ENCODE results near the gene LZTR1. TPM values are rescaled to one million over a fixed set of nuclear protein-coding genes. Genes with fewer than 3 reads are reported as not detected.
"Not testable (repeated sequence)": the region's sequence is repeated elsewhere in the genome, so short reads cannot be mapped to it uniquely, and the experiment has no call there.

The LZTR1 gene
- polyA plus RNA-seq (2013, experiment 1 of 2): 32.0 TPM
- polyA plus RNA-seq (2013, experiment 2 of 2): 29.6 TPM

DNA sequence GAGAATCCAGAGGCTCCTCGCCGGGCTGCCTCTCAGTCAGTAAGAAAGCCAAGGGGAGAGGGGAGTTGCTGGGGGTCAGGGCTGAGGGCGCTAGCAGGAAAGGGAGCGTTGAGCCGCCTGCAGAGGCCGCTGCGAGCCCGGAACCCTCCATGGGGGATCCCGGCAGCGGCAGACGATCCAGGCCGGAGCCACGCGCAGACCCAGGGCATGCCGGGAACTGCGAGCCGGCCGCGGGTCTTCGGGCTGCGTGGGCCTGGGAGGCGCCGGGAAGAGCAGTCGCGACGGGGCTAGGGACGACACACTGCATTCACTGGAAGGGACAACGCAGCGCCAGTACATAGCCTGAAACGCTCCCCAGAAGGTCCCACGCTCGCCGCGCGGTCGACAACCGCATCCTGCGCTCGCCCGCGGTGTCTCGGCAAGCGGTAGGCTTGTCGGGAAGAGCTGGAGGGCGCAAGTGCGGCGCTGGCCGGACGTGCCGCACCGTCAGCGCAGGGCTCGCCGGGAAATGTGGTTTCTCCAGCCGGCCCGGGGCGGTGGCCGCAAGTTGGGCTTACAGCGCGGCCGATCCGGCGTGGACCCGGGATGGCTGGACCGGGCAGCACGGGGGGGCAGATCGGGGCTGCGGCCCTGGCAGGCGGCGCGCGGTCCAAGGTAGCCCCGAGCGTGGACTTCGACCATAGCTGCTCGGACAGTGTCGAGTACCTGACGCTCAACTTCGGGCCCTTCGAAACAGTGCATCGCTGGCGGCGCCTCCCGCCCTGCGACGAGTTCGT is at the start of gene LZTR1:
TSS of gene LZTR1 (plus strand) at position 511 of the 776 bp plus-strand sequence. CDS start at position 586, 75 bp downstream.
- H3K9me3 ChIP-seq (ENCODE audit: control insufficient read depth, low read length): peaks cover 9% of the 10 kb centered on the region
- peak within 1 kb of the TSS; percentile 91 to 99 for H3K18ac ChIP-seq (ENCODE audit: low read depth in 1 of 2, low read length in 2 of 2)
- H3K4ac ChIP-seq (ENCODE audit: low read depth in 1 of 2, low read length in 2 of 2): peak within 1 kb of the TSS; percentile 96 to 97
- peak within 1 kb of the TSS; percentile 90 to 94 for H3K4me3 ChIP-seq (ENCODE audit: insufficient read depth in 1 of 2, low read depth in 1 of 2, low read length in 2 of 2)
- H3K14ac ChIP-seq (ENCODE audit: low read length in 2 of 2): peak within 1 kb of the TSS in 1 of 2 experiments; percentile 99
- peak within 1 kb of the TSS; percentile 84 for H2AK5ac ChIP-seq (ENCODE audit: low read length, severe bottlenecking)
- WGBS: 1% methylated on average over 79 of the region's 87 CpGs
- peaks cover 23 to 27% of the 10 kb centered on the region in 2 experiments for H3K36me3 ChIP-seq (ENCODE audit: control insufficient read depth in 1 of 2, insufficient read depth in 2 of 2, low read depth in 1 of 2, low read length in 2 of 2)
- H3K27ac ChIP-seq (ENCODE audit: low read length, poor library complexity, severe bottlenecking): peak within 1 kb of the TSS; percentile 88
- H2BK15ac ChIP-seq (ENCODE audit: low read depth, poor library complexity, severe bottlenecking): peak within 1 kb of the TSS; percentile 60
- H4K91ac ChIP-seq (ENCODE audit: low read length): peak within 1 kb of the TSS; percentile 87
- peaks cover 34% of the 10 kb centered on the region for H3K79me1 ChIP-seq (replicated peaks; ENCODE audit: low read length, poor library complexity, severe bottlenecking)
- H2BK120ac ChIP-seq (ENCODE audit: low read depth, low read length): peak within 1 kb of the TSS; percentile 9
- peak within 1 kb of the TSS in 1 of 2 experiments; percentile 94 for H3K23ac ChIP-seq (ENCODE audit: low read length in 2 of 2)
- DNase-seq: peak; percentile 87
- H3K4me2 ChIP-seq (ENCODE audit: low read length, poor library complexity, severe bottlenecking): peak within 1 kb of the TSS; percentile 89
- peak within 1 kb of the TSS; percentile 92 for H2AFZ ChIP-seq (ENCODE audit: low read depth, low read length)
- peak within 1 kb of the TSS in 1 of 2 experiments; percentile 65 for H2BK12ac ChIP-seq (ENCODE audit: low read length in 2 of 2)
- H4K8ac ChIP-seq (ENCODE audit: low read length): peak within 1 kb of the TSS; percentile 83
- H2BK5ac ChIP-seq (ENCODE audit: low read depth, low read length, poor library complexity, severe bottlenecking): peak within 1 kb of the TSS; percentile 9
- H3K27me3 ChIP-seq (ENCODE audit: control insufficient read depth in 1 of 2, insufficient read depth in 1 of 2, low read length in 2 of 2): peaks cover 0 to 3% of the 10 kb centered on the region in 2 experiments
- H3K9ac ChIP-seq (ENCODE audit: low read length): peak within 1 kb of the TSS; percentile 98
- peaks cover 20% of the 10 kb centered on the region for H3K4me1 ChIP-seq (ENCODE audit: control insufficient read depth, insufficient read depth, low read depth, low read length)

DNA sequence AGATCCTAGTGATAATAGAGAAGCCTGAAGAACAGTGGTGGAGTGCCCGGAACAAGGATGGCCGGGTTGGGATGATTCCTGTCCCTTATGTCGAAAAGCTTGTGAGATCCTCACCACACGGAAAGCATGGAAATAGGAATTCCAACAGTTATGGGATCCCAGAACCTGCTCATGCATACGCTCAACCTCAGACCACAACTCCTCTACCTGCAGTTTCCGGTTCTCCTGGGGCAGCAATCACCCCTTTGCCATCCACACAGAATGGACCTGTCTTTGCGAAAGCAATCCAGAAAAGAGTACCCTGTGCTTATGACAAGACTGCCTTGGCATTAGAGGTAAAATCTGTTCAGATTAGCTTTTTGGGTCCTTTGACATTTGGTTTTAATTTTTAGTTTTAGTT is 48.2 kb upstream of the LZTR1 start:
- Histone ChIP-seq H2AK5ac (ENCODE audit: low read length, severe bottlenecking) (no peak overlapping the region), H3K9me3 (ENCODE audit: control insufficient read depth, low read length) (no peaks in the 10 kb centered on the region), H3K23ac (ENCODE audit: low read length in 2 of 2) (no peak overlapping the region), H2BK120ac (ENCODE audit: low read depth, low read length) (no peak overlapping the region), H3K27ac (ENCODE audit: low read length, poor library complexity, severe bottlenecking) (no peak overlapping the region), H2AFZ (ENCODE audit: low read depth, low read length) (no peak overlapping the region), H4K8ac (ENCODE audit: low read length) (no peak overlapping the region), H3K9ac (ENCODE audit: low read length) (no peak overlapping the region), H3K4ac (ENCODE audit: low read depth in 1 of 2, low read length in 2 of 2) (no peak overlapping the region), H3K4me3 (ENCODE audit: insufficient read depth in 1 of 2, low read depth in 1 of 2, low read length in 2 of 2) (no peak overlapping the region), H2BK15ac (ENCODE audit: low read depth, poor library complexity, severe bottlenecking) (no peak overlapping the region), H3K4me1 (ENCODE audit: control insufficient read depth, insufficient read depth, low read depth, low read length) (peaks cover 10% of the 10 kb centered on the region), H3K36me3 (ENCODE audit: control insufficient read depth in 1 of 2, insufficient read depth in 2 of 2, low read depth in 1 of 2, low read length in 2 of 2) (peaks cover 17 to 39% of the 10 kb centered on the region in 2 experiments), H3K14ac (ENCODE audit: low read length in 2 of 2) (no peak overlapping the region), H2BK5ac (ENCODE audit: low read depth, low read length, poor library complexity, severe bottlenecking) (no peak overlapping the region), H3K4me2 (ENCODE audit: low read length, poor library complexity, severe bottlenecking) (no peak overlapping the region), H3K27me3 (ENCODE audit: control insufficient read depth in 1 of 2, insufficient read depth in 1 of 2, low read length in 2 of 2) (no peaks in the 10 kb centered on the region), H2BK12ac (ENCODE audit: low read length in 2 of 2) (no peak overlapping the region), H4K91ac (ENCODE audit: low read length) (no peak overlapping the region), H3K79me1 (replicated peaks; ENCODE audit: low read length, poor library complexity, severe bottlenecking) (no peaks in the 10 kb centered on the region), H3K18ac (ENCODE audit: low read depth in 1 of 2, low read length in 2 of 2) (no peak overlapping the region)
- no peak for DNase-seq
- WGBS: 97% methylated on average over 7 of the region's 7 CpGs

GRCh38 chr22:20935049-20935448 is 47.0 kb upstream of the LZTR1 start:
- not testable (repeated sequence) for H2BK15ac ChIP-seq (ENCODE audit: low read depth, poor library complexity, severe bottlenecking); H2BK5ac ChIP-seq (ENCODE audit: low read depth, low read length, poor library complexity, severe bottlenecking); H3K23ac ChIP-seq (ENCODE audit: low read length in 2 of 2); DNase-seq; H4K8ac ChIP-seq (ENCODE audit: low read length); H3K4me3 ChIP-seq (ENCODE audit: insufficient read depth in 1 of 2, low read depth in 1 of 2, low read length in 2 of 2); H3K27ac ChIP-seq (ENCODE audit: low read length, poor library complexity, severe bottlenecking); H2BK120ac ChIP-seq (ENCODE audit: low read depth, low read length); H3K79me1 ChIP-seq (replicated peaks; ENCODE audit: low read length, poor library complexity, severe bottlenecking); H3K4me2 ChIP-seq (ENCODE audit: low read length, poor library complexity, severe bottlenecking); H3K4ac ChIP-seq (ENCODE audit: low read depth in 1 of 2, low read length in 2 of 2); H3K18ac ChIP-seq (ENCODE audit: low read depth in 1 of 2, low read length in 2 of 2); H4K91ac ChIP-seq (ENCODE audit: low read length); H3K9me3 ChIP-seq (ENCODE audit: control insufficient read depth, low read length); H3K27me3 ChIP-seq (ENCODE audit: control insufficient read depth in 1 of 2, insufficient read depth in 1 of 2, low read length in 2 of 2); H2AFZ ChIP-seq (ENCODE audit: low read depth, low read length); H2AK5ac ChIP-seq (ENCODE audit: low read length, severe bottlenecking); H2BK12ac ChIP-seq (ENCODE audit: low read length in 2 of 2); H3K9ac ChIP-seq (ENCODE audit: low read length); H3K14ac ChIP-seq (ENCODE audit: low read length in 2 of 2)
- H3K36me3 ChIP-seq (ENCODE audit: control insufficient read depth in 1 of 2, insufficient read depth in 2 of 2, low read depth in 1 of 2, low read length in 2 of 2): peaks cover 17 to 39% of the 10 kb centered on the region in 2 experiments
- WGBS: 99% methylated on average over 7 of the region's 9 CpGs
- peaks cover 10% of the 10 kb centered on the region for H3K4me1 ChIP-seq (ENCODE audit: control insufficient read depth, insufficient read depth, low read depth, low read length)

GRCh38 chr22:20935780-20936539 is 46.1 kb upstream of the LZTR1 start:
- not testable (repeated sequence) for H3K4ac ChIP-seq (ENCODE audit: low read depth in 1 of 2, low read length in 2 of 2); H3K23ac ChIP-seq (ENCODE audit: low read length in 2 of 2)

More at GRCh38 chr22:20935780-20936539, 46.1 kb upstream of the LZTR1 start:
- H2BK15ac ChIP-seq (ENCODE audit: low read depth, poor library complexity, severe bottlenecking); H2AFZ ChIP-seq (ENCODE audit: low read depth, low read length); H3K9ac ChIP-seq (ENCODE audit: low read length); H3K4me3 ChIP-seq (ENCODE audit: insufficient read depth in 1 of 2, low read depth in 1 of 2, low read length in 2 of 2); H4K91ac ChIP-seq (ENCODE audit: low read length); H2AK5ac ChIP-seq (ENCODE audit: low read length, severe bottlenecking); H3K4me2 ChIP-seq (ENCODE audit: low read length, poor library complexity, severe bottlenecking); H2BK5ac ChIP-seq (ENCODE audit: low read depth, low read length, poor library complexity, severe bottlenecking); H3K27me3 ChIP-seq (ENCODE audit: control insufficient read depth in 1 of 2, insufficient read depth in 1 of 2, low read length in 2 of 2); H3K79me1 ChIP-seq (replicated peaks; ENCODE audit: low read length, poor library complexity, severe bottlenecking); H3K9me3 ChIP-seq (ENCODE audit: control insufficient read depth, low read length); H3K18ac ChIP-seq (ENCODE audit: low read depth in 1 of 2, low read length in 2 of 2); H4K8ac ChIP-seq (ENCODE audit: low read length); H3K27ac ChIP-seq (ENCODE audit: low read length, poor library complexity, severe bottlenecking); H2BK12ac ChIP-seq (ENCODE audit: low read length in 2 of 2); H2BK120ac ChIP-seq (ENCODE audit: low read depth, low read length); DNase-seq; H3K14ac ChIP-seq (ENCODE audit: low read length in 2 of 2): not testable (repeated sequence)
- Histone ChIP-seq H3K36me3 (ENCODE audit: control insufficient read depth in 1 of 2, insufficient read depth in 2 of 2, low read depth in 1 of 2, low read length in 2 of 2) (peaks cover 17 to 39% of the 10 kb centered on the region in 2 experiments), H3K4me1 (ENCODE audit: control insufficient read depth, insufficient read depth, low read depth, low read length) (peaks cover 10% of the 10 kb centered on the region)
- WGBS: 95% methylated on average over 11 of the region's 11 CpGs
